Nephron progenitor cell (in vitro differentiated cells): ENCODE measurements around the gene DHRS12.

ENCODE experiments used
- DNase-seq: peaks from one replicate; pipeline ENCODE4 v3.0.0; 2021
- H3K27ac Mint-ChIP-seq: 2 replicates; pipeline ENCODE4 v1.8.0; 2021; ENCODE audit warnings: mild to moderate bottlenecking, moderate library complexity, mixed read lengths
- H3K27me3 Mint-ChIP-seq: 2 replicates; pipeline ENCODE4 v1.8.0; 2021; ENCODE audit warnings: mild to moderate bottlenecking, low read depth, mixed read lengths; ENCODE audit not compliant: poor library complexity
- H3K36me3 Mint-ChIP-seq: 2 replicates; pipeline ENCODE4 v1.8.0; 2021; ENCODE audit warnings: low read depth, mixed read lengths
- H3K4me1 Mint-ChIP-seq: 2 replicates; pipeline ENCODE4 v1.8.0; 2021; ENCODE audit warnings: mixed read lengths
- H3K4me3 Mint-ChIP-seq: 2 replicates; pipeline ENCODE4 v1.8.0; 2021; ENCODE audit warnings: mild to moderate bottlenecking, moderate library complexity, mixed read lengths
- H3K9me3 Mint-ChIP-seq: 2 replicates; pipeline ENCODE4 v1.8.0; 2021; ENCODE audit warnings: mild to moderate bottlenecking, moderate library complexity, mixed read lengths
- CTCF ChIP-seq: fragments of 200-600 bp; sonication (generic); IDR thresholded peaks from 2 replicates; pipeline ENCODE4 v1.5.0; 2021; ENCODE audit warnings: antibody characterized with exemption

The DHRS12 gene, protein sequence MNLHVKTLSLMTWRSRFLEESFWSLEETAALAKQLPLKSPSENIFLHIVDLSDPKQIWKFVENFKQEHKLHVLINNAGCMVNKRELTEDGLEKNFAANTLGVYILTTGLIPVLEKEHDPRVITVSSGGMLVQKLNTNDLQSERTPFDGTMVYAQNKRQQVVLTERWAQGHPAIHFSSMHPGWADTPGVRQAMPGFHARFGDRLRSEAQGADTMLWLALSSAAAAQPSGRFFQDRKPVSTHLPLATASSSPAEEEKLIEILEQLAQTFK

GRCh38 chr13:51803422-51804294, at the start of gene DHRS12:
TSS of gene DHRS12 (minus strand) at chr13:51804163. CDS start at chr13:51799659, 4,504 bp downstream.
- Mint-ChIP-seq H3K27ac (peak within 1 kb of the TSS; percentile 54), H3K36me3 (no peaks in the 10 kb centered on the region), H3K9me3 (no peaks in the 10 kb centered on the region), H3K4me3 (peak within 1 kb of the TSS; percentile 89), H3K4me1 (peaks cover 51% of the 10 kb centered on the region), H3K27me3 (peaks cover 15% of the 10 kb centered on the region)
- no peak for TF ChIP-seq CTCF
- DNase-seq = peak; percentile 77

DNA sequence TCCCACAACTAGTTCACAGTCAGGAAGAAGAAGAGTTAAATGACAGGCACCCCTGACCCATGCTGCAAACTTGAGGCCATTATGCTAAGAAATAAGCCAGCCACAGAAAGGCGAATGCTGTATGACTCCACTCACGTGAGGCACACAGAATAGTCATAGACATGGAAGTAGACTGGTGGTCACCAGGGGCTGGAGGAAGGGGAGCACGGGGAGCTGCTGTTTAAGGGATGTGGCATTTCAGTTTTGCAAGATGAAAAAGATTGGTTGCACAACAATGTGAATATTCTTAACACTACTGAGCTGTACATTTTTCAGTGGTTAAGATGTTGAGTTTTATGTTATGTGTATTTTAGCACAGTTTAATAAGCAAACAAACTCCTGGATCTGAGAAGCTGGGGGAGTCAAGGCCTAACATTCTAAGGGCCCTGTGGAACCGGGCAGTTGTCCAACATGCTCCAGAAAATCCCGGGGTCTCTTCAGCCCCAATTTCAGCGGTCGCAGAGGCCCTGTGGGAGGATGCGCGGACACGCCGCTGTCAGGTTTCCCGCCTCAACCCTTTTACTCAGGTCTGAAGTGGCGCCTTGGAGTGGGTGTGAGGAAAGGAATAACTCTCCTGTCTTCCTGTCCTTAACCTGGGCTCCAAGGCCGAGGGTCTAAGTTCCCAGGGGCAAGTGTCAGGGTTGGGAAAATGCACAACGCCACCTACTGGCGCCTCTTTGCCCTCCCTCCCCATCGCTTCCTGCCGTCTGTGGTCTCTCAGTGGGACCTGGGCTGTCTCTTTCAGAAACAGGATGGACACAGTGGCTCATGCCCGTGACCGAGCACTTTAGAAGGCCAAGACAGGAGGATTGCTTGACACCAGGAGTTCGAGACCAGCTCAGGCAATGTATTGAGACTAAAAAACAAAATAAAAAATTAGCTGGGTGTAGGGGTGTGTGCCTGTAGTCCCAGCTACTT, 45.5 kb upstream of the DHRS12 start:
- Mint-ChIP-seq H3K9me3 (peaks cover 9% of the 10 kb centered on the region), H3K4me3 (no peak overlapping the region), H3K4me1 (peaks cover 6% of the 10 kb centered on the region), H3K27ac (no peak overlapping the region), H3K36me3 (no peaks in the 10 kb centered on the region), H3K27me3 (peaks cover 16% of the 10 kb centered on the region)
- DNase-seq = peak; percentile 60
- TF ChIP-seq CTCF = peak; percentile 46

DNA sequence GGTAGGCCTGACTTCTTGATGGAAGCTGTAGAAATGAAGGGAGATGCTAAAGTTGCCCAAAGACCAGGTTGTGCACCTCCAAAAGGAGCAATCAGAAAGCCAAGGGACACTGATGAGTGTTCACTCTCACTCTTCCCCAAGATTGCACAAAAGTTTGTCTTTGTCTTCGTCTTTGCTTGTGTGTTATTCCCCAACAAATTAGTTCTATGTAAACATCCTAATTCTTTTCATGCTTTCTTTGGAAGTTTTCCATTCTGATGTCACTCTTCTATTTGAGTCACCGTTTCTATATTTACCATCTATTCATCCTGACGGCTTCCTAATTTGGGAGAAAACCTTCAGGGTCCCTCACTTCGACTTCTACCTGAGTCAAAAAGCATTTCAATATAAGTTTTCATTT, 44.7 kb upstream of the DHRS12 start:
- no peak for TF ChIP-seq CTCF
- Mint-ChIP-seq H3K27ac (no peak overlapping the region), H3K36me3 (no peaks in the 10 kb centered on the region), H3K9me3 (peaks cover 9% of the 10 kb centered on the region), H3K27me3 (peaks cover 12% of the 10 kb centered on the region), H3K4me3 (no peak overlapping the region), H3K4me1 (peaks cover 6% of the 10 kb centered on the region)
- DNase-seq = no peak

GRCh38 chr13:51846756-51847155, 42.8 kb upstream of the DHRS12 start:
- no peaks in the 10 kb centered on the region for H3K36me3 Mint-ChIP-seq
- TF ChIP-seq CTCF = no peak
- H3K27ac Mint-ChIP-seq = no peak overlapping the region
- DNase-seq = no peak
- peaks cover 16% of the 10 kb centered on the region for H3K27me3 Mint-ChIP-seq
- H3K4me1 Mint-ChIP-seq = peaks cover 6% of the 10 kb centered on the region
- peaks cover 9% of the 10 kb centered on the region for H3K9me3 Mint-ChIP-seq
- no peak overlapping the region for H3K4me3 Mint-ChIP-seq

DNA sequence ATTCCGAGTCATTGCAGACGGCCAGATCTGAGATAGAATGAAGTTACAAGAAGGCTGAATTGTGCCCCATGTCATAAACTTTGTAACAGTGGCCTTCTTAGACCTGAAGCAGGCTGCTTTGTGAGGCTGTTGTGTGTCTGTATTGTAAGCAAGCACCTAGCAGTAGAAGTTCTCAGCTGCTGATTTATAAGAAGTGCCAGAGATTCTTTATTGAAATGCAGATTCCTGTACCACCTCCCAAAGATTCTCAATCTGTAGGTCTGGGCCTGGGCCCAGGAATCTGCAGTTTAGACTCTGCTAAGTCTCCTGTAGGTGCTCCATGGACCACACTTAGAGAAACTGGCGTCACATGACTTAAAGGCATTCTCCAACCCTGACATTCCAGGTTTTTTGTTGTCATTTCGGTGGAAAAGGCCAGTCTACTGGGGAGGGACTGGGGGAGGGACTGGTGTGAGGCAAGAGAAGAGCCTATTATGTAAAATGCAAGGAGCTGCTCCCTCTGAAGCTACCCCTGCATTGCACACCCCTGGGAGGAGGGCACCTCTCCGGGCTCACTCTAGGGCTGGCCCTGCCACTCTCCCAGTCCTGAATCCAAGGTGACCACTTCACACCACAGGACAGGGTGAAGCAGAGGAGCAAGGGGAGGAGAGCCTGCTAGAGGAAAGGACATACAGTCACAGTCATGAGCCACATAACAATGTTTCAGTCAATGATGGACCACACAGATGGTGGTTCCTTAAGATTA, 41.8 kb upstream of the DHRS12 start:
- peaks cover 9% of the 10 kb centered on the region for H3K9me3 Mint-ChIP-seq
- TF ChIP-seq CTCF = no peak
- peaks cover 6% of the 10 kb centered on the region for H3K4me1 Mint-ChIP-seq
- H3K27ac Mint-ChIP-seq = no peak overlapping the region
- no peak for DNase-seq
- H3K27me3 Mint-ChIP-seq = peaks cover 18% of the 10 kb centered on the region
- H3K36me3 Mint-ChIP-seq = no peaks in the 10 kb centered on the region
- H3K4me3 Mint-ChIP-seq = no peak overlapping the region
